Caco-2 (cell line): ENCODE data around the gene TOMM40. TPM values are rescaled to one million over a fixed set of nuclear protein-coding genes. Genes with fewer than 3 reads are reported as not detected.
"Not testable (repeated sequence)": the region's sequence is repeated elsewhere in the genome, so short reads cannot be mapped to it uniquely, and the experiment has no call there.

ENCODE experiments used
- BruUV-seq: library from RNA; stranded (reverse); fragments of 400-500 nt; replicated peaks from 2 replicates; lab custom pipeline; 2021; lab: Mats Ljungman, UMichigan
- CTCF ChIA-PET: fragments of 300-600 bp; sonication (Branson Sonifier 250); formaldehyde crosslinking; loops from one replicate; lab custom pipeline; 2022; ENCODE audit warnings: antibody characterized with exemption; lab: Charles Lee
- POLR2A ChIA-PET: fragments of 300-600 bp; sonication (Branson Sonifier 250); formaldehyde crosslinking; loops from one replicate; lab custom pipeline; 2022; ENCODE audit warnings: antibody characterized with exemption; lab: Charles Lee
- DNase-seq, 2 experiments: peaks; one replicate each; pipeline versions ENCODE4 v3.0.0 to v3.0.0-alpha.2; 2020 to 2022
- H3K27me3 ChIP-seq: replicated peaks from 2 replicates; pipeline ENCODE4 v1.6.0; 2011; ENCODE audit warnings: low read length; ENCODE audit not compliant: control insufficient read depth, insufficient read depth
- H3K36me3 ChIP-seq: 2 replicates; pipeline ENCODE4 v1.5.1; 2011; ENCODE audit warnings: low read length; ENCODE audit not compliant: control insufficient read depth, insufficient read depth
- H3K4me1 ChIP-seq: fragments of 250-450 bp; sonication (Bioruptor Pico); 2 replicates; pipeline ENCODE4 v1.5.1; 2020; ENCODE audit warnings: mild to moderate bottlenecking
- H3K4me3 ChIP-seq: 2 replicates; pipeline ENCODE4 v1.5.1; 2011; ENCODE audit warnings: low read depth, mild to moderate bottlenecking, control low read depth, low read length
- H3K9me3 ChIP-seq: fragments of 250-450 bp; sonication (Bioruptor Pico); 2 replicates; pipeline ENCODE4 v1.5.1; 2020; ENCODE audit warnings: mild to moderate bottlenecking, moderate library complexity
- H3K27ac Mint-ChIP-seq: one replicate; pipeline ENCODE4 v1.8.0; 2022; ENCODE audit warnings: mixed read lengths; ENCODE audit not compliant: unreplicated experiment
- H3K27me3 Mint-ChIP-seq: one replicate; pipeline ENCODE4 v1.8.0; 2022; ENCODE audit warnings: mixed read lengths; ENCODE audit not compliant: insufficient read depth, unreplicated experiment
- H3K36me3 Mint-ChIP-seq: one replicate; pipeline ENCODE4 v1.8.0; 2022; ENCODE audit warnings: mild to moderate bottlenecking, mixed read lengths; ENCODE audit not compliant: insufficient read depth, unreplicated experiment
- H3K4me1 Mint-ChIP-seq: one replicate; pipeline ENCODE4 v1.8.0; 2022; ENCODE audit warnings: low read depth, mixed read lengths; ENCODE audit not compliant: unreplicated experiment
- H3K4me3 Mint-ChIP-seq: one replicate; pipeline ENCODE4 v1.8.0; 2022; ENCODE audit warnings: mild to moderate bottlenecking, moderate library complexity, mixed read lengths; ENCODE audit not compliant: unreplicated experiment
- H3K9me3 Mint-ChIP-seq: one replicate; pipeline ENCODE4 v1.8.0; 2022; ENCODE audit warnings: mixed read lengths; ENCODE audit not compliant: unreplicated experiment
- CTCF ChIP-seq, 2 experiments: fragments of 200-600 bp in 1 of 2; IDR thresholded peaks; 1 replicate in 1 of 2; 2 replicates in 1 of 2; pipeline versions ENCODE4 v1.5.1 to v1.8.0; 2011 to 2022; ENCODE audit warnings: antibody characterized with exemption in 1 of 2, control low read depth in 1 of 2, inconsistent platforms in 1 of 2, low read depth in 1 of 2, low read length in 1 of 2, mild to moderate bottlenecking in 1 of 2, moderate library complexity in 1 of 2; ENCODE audit not compliant: insufficient read depth in 1 of 2, severe bottlenecking in 1 of 2, unreplicated experiment in 1 of 2
- intact Hi-C: fragments of 100-400 bp; cut with micrococcal nuclease; formaldehyde crosslinking; loops from one replicate; pipeline ENCODE4 v1.10.0; 2022; ENCODE audit not compliant: unreplicated experiment
- total RNA-seq: library from RNA; stranded (reverse); gene quantifications from 2 replicates; pipeline ENCODE4 v1.2.3, GENCODE V29; 2022

Gene TOMM40
- total RNA-seq, 1 experiment from 2014 or later: 205 TPM

GRCh38 chr19:44908836-44909261, 17.8 kb downstream of the TOMM40 start:
- Mint-ChIP-seq H3K9me3 (no peaks in the 10 kb centered on the region), H3K4me1 (peaks cover 49% of the 10 kb centered on the region), H3K27me3 (no peaks in the 10 kb centered on the region), H3K36me3 (peaks cover 89% of the 10 kb centered on the region), H3K27ac (no peak overlapping the region), H3K4me3 (no peak overlapping the region)
- no peaks in the 10 kb centered on the region for H3K9me3 ChIP-seq
- ChIA-PET CTCF (no interaction called here), POLR2A (no interaction called here)
- H3K4me1 ChIP-seq: peaks cover 37% of the 10 kb centered on the region
- intact Hi-C loops: loop anchor here (10.0 kb wide), 2 partner anchors 96 to 166 kb away; partner anchors contain the start of genes GEMIN7, RELB and ZNF296
- no peaks in the 10 kb centered on the region for H3K27me3 ChIP-seq
- DNase-seq: no peak
- peaks cover 8% of the 10 kb centered on the region for H3K36me3 ChIP-seq
- no peak for TF ChIP-seq CTCF (IDR thresholded peaks at IDR 0.05; ENCODE audit: insufficient read depth in 1 of 2, low read depth in 1 of 2, low read length in 1 of 2, severe bottlenecking in 1 of 2, unreplicated experiment in 1 of 2)
- TSS peak; percentile 67 for BruUV-seq
- no peak overlapping the region for H3K4me3 ChIP-seq

GRCh38 chr19:44909775-44910174, 18.7 kb downstream of the TOMM40 start:
- CTCF ChIA-PET: interaction anchor here (0.6 kb wide), 2 partner anchors 64 to 144 kb away, joined by 3 to 5 read pairs; partner anchors contain the start of gene NECTIN2
- Histone ChIP-seq H3K4me1 (peaks cover 33% of the 10 kb centered on the region), H3K9me3 (no peaks in the 10 kb centered on the region), H3K4me3 (no peak overlapping the region), H3K36me3 (peaks cover 8% of the 10 kb centered on the region), H3K27me3 (no peaks in the 10 kb centered on the region)
- Mint-ChIP-seq H3K9me3 (no peaks in the 10 kb centered on the region), H3K27me3 (no peaks in the 10 kb centered on the region), H3K4me3 (no peak overlapping the region), H3K4me1 (peaks cover 58% of the 10 kb centered on the region), H3K36me3 (peaks cover 88% of the 10 kb centered on the region), H3K27ac (peak overlapping the region; percentile 13)
- intact Hi-C loops: loop anchor here (10.0 kb wide), 2 partner anchors 95 to 165 kb away; partner anchors contain the start of genes GEMIN7, RELB and ZNF296
- POLR2A ChIA-PET: interaction anchor here (0.5 to 0.9 kb wide), 3 partner anchors 26 to 148 kb away, joined by 3 to 11 read pairs (median 3); no protein-coding TSS in a partner anchor
- BruUV-seq: no TSS peak
- no peak for TF ChIP-seq CTCF (IDR thresholded peaks at IDR 0.05; ENCODE audit: insufficient read depth in 1 of 2, low read depth in 1 of 2, low read length in 1 of 2, severe bottlenecking in 1 of 2, unreplicated experiment in 1 of 2)
- no peak for DNase-seq

- peaks cover 23% of the 10 kb centered on the region for H3K4me1 ChIP-seq
- H3K27me3 Mint-ChIP-seq, DNase-seq, H3K27ac Mint-ChIP-seq, H3K9me3 ChIP-seq, H3K4me3 ChIP-seq, BruUV-seq, H3K9me3 Mint-ChIP-seq, POLR2A ChIA-PET, H3K36me3 ChIP-seq, H3K27me3 ChIP-seq, intact Hi-C loops, H3K4me3 Mint-ChIP-seq: not testable (repeated sequence)
- Mint-ChIP-seq H3K36me3 (peaks cover 74% of the 10 kb centered on the region), H3K4me1 (peaks cover 54% of the 10 kb centered on the region)
- CTCF ChIA-PET: interaction anchor here (0.6 kb wide), 2 partner anchors 23 to 60 kb away, joined by 4 to 7 read pairs; no protein-coding TSS in a partner anchor
Measured at GRCh38 chr19:44911896-44912295, 20.8 kb downstream of the TOMM40 start.
